NT2/D1 (cell line): Measurements from ENCODE around the gene EPHB6.

Experiments used
- YY1 ChIP-seq: IDR thresholded peaks from 2 replicates; pipeline ENCODE4 v1.6.1; 2011; ENCODE audit not compliant: insufficient read length, insufficient read depth
- ZNF274 ChIP-seq: IDR thresholded peaks from 2 replicates; pipeline ENCODE4 v1.6.1; 2011; ENCODE audit warnings: mild to moderate bottlenecking, low read depth, low read length

- TF ChIP-seq YY1 (no peak), ZNF274 (no peak)
These were observed 26.9 kb upstream of the EPHB6 start for GRCh38 chr7:142827951-142828500.
